Activated T-cell treated with anti-CD3 and anti-CD28 coated beads for 4 hours (primary cell): ENCODE results near the gene SLC15A1.
"Not testable (repeated sequence)": the region's sequence is repeated elsewhere in the genome, so short reads cannot be mapped to it uniquely, and the experiment has no call there.

ENCODE experiments used
- DNase-seq: peaks from one replicate; pipeline ENCODE4 v3.0.0-alpha.2; 2020

Gene SLC15A1

DNA sequence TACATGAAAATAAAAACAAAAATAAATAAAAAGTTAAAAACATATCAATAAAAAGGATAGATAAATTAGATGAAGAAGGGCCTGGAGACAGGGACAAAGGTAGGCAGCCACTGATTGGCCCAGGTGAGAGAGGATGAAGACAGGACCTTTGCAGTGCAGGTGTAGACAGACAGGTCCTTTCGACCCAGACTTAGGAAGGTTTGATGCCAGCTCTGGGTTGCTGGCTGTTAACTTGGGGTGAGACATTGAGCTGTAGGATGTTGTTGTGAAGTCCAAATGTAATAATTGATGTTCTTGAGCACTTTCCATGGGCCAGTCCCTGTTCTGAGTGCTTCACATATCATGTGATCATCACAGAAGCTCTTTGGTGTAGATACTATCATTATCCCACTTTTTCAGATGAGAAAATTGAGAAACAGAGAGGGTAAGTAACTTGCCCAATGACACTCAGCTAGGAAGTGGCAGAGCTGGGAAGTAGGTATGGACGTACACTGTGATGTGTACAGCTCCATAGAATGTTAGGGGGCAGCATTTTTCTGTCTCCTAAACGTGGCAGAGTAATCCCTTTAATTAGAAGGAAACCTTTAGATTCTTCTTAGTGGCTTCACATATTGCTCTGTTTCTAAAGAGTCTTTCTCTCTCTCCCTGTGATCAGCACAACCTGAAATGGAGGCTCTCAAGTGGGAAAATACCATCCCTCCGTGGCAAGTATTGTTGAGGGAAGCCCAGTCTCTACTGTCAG is 99.6 kb downstream of the SLC15A1 start:
- no peak for DNase-seq

DNA sequence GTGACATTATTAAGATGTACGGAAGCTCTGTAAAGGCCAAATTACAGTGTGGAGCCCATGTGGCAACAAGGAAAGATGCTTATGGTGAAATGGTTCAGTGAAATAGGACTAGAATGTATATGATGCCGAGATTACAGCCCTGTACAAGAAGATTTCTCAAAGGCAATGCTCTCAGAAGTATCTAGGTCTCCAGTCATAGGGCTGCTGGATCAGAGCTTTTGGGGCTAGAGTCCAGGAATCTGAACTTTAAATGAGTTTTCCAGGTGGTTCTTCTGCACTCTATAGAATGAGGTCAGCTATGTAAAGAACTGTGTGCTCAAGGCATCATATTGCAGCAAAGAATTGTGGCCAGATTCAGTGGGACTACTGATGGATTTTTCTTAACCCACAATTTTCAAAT is 100.2 kb downstream of the SLC15A1 start:
- DNase-seq = no peak

DNA sequence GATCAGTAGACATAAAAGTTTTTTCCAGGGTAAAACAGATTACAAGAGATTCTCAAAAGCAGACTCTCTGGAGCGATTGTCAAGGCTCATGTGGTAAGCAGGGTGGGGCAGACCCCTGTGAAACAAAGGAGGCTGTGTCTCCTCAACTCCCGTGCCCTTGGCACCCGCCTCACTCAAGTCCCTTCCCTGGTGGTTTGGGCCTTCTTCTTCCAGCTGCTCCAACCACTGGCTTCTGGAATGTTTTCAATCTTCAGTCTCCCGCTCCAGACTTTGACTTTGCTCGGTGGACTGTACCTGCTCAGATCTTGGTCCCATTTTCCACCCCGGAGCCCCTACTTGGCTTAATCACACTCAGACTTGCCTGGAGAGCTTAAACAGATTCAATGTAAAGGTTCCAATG is 100.7 kb downstream of the SLC15A1 start:
- DNase-seq = no peak

DNA sequence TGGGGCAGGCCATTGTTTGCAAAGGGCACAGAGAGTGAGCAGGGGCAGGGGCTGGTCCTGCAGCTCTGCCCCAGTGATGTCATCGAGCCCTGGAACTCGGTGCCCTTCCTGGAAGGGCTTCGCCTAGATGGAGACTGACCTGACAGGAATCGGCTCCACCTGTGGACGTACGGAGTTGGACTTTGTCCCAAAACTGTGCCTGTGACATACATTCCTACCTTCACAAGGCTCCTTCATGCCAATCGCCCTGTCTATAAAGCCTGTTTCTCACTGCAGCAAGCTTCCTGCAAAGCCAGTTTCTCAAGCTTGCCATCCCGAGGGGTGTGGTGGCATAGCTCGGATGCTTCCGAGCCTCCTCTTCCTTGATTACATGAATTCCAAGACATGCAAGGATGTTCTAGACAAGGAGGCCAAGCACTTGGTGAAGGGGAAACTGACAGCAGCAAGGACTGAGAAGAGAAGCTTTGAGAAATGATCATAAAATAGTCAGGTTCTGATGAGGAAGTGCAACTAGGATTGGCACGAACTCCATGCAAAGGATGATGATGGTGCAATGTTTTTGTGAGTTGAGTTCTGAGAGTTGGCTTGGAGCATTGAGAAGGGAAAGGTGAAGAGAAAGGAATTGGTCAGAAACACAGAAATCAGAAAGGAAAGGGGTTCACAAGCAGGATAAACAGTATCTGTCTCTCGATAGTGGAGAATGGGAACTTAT is 101.9 kb downstream of the SLC15A1 start:
- DNase-seq = no peak

DNA sequence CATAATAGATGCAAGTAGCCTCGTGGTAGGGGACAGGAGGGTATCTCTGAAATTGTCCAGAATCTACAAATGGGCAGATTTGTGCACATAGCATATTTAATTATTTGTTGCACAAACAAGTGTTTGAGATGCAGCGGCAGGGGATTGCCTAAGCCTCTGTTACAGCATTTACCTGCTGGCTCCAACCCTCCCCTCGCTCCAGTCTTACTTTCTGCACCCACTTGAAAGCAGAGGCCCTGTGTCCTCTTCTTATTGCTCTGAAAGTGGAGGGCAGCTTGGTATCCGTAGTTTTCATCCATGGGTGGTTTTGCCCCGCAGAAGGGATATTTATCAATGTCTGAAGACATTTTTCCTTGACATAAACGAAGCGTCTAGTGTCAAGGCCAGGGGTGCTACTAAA is 102.6 kb downstream of the SLC15A1 start:
- DNase-seq = no peak

DNA sequence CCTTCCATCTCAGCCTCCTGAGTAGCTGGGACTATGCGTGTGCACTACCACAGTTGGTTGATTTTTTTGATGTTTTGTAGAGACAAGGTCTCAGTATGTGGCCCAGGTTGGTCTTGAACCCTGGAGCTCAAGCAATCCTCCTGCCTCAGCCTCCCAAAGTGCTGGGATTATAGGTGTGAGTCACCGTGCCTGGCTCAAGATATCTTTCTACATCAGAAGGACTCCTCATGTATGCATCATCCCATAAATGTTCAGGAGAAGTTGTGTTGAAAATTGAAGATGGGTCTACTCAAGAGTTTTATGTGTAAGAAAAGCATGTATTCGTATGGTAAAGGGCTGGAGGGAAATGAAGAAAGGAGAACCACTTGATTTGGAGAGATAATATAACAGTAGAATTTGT is 103.8 kb downstream of the SLC15A1 start:
- no peak for DNase-seq

DNA sequence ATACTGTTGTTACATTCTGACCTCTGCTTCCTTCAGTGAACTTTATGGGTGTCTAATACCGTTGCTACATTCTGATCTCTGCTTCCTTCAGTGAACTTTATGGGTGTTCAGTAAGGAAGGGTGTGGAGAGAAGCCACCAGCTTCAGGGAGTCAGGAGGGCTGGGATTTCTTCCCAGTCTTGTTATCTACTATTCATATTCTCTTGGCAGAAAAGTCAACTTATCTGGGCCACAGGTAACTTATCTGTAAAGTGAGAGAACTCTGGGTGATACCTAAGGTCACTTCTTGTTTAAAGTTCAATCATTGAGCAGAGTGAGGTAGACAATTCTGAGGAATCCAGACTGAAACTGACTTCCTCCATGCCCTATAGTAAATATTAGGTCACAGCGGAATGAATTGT is 104.3 kb downstream of the SLC15A1 start:
- DNase-seq = no peak

DNA sequence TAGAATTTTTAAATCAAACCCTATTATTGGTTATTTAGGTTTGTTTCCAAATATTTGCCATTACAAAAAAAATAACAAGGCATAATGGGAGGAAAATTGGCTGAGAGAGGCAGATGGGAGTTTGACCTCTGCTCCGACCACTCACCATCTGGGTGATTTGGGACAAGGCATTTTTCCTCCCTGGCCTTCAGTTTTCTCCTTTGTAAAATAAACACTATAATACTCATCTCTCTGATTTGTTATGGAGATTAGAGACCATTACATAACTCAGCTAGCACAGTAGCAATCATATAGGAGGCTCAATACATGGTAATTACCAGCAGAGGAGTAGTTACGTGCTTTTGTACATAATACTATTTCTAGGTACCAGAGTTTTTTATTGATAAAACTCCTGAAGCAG is 105.4 kb downstream of the SLC15A1 start:
- DNase-seq = no peak

DNA sequence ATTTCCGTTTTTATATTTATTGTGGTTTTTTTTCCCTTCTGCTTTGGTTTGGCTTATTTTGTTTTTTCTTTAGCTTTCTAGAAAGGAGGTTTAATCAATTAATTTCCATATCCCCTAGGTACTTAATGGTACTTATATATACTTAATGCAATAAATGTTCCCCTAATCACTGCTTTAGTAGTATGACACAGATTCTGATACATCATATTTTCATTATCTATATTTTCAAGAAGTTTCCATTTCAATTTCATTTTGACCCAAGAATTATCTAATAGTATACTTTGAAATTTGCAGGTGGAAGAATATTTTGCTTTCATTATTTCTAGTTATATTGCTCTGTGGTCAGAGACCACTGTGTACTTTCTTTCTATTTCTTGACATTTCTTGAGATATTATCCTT is 109.0 kb downstream of the SLC15A1 start:
- no peak for DNase-seq

DNA sequence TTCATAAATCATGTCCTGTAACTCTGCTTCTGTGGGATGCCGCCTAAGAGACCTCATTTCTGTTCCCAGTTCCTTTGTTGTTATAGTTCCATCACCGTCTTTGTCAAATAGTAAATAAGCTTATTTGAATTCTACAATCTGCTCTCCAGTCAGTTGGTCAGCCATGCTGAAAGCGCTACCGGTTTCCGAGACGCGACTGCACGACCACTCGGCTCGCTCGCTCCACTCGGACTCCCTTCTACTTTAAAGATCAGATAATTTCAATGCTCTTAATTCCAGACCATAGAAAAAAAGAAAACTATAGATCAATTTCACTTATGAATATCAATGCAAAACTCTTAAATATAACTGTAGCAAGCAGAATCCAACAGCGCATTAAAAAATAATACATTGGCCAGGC is 111.4 kb downstream of the SLC15A1 start:
- DNase-seq = no peak

DNA sequence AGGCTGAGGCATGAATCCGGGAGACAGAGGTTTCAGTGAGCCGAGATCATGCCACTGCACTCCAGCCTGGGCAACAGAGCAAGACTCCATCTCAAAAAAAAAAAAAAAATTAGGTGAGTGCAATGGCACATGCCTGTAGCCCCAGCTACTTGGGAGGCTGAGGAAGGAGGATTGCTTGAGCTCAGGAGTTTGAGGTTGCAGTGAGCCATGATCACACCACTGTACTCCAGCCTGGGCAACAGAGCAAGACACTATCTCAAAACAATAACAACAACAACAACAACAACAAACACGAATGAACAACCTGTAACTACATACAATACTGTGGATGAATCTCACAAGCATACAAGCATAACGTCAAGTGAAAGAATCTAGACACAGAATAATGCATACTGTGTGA is 112.7 kb downstream of the SLC15A1 start:
- not testable (repeated sequence) for DNase-seq

DNA sequence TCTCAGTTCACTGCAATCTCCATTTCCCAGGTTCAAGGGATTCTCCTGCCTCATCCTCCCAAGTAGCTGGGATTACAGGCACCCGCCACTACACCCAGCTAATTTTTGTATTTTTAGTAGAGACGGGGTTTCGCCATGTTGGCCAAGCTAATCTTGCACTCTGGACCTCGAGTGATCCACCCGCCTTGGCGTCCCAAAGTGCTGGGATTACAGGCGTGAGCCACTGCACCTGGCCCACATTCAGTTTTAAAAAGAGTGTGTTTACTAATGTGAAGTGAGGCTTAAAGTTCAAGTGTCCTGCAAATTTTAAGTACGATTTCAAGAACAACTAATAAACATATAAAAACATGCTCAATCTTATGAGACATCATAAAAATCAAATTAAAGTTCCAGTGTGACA is 114.1 kb downstream of the SLC15A1 start:
- not testable (repeated sequence) for DNase-seq
